GM21529 (cell line): ENCODE data around the gene SLC20A1.
A peak's percentile ranks its signal among the peaks of the same experiment; 100 is the strongest.
"Not testable (repeated sequence)": the region's sequence is repeated elsewhere in the genome, so short reads cannot be mapped to it uniquely, and the experiment has no call there.

Experiments
- ATAC-seq: cut with Tn5 transposase; IDR thresholded peaks from one replicate; pipeline ENCODE4 v1.9.1; 2021; ENCODE audit not compliant: unreplicated experiment

The SLC20A1 gene

GRCh38 chr2:112646102-112646719 lies 472 bp downstream of the SLC20A1 start:
- ATAC-seq = peak; percentile 20

- no peak for ATAC-seq
These were observed 1.3 kb downstream of the SLC20A1 start for GRCh38 chr2:112646791-112647689.

GRCh38 chr2:112648081-112648480 lies 2.3 kb downstream of the SLC20A1 start:
- no peak for ATAC-seq

- ATAC-seq = no peak
These were observed 10.9 kb downstream of the SLC20A1 start for GRCh38 chr2:112656679-112657078.

- no peak for ATAC-seq
These were observed 12.6 kb downstream of the SLC20A1 start for GRCh38 chr2:112658301-112658700.

GRCh38 chr2:112658839-112659667 lies 13.3 kb downstream of the SLC20A1 start:
- ATAC-seq = no peak

- ATAC-seq = no peak
These were observed 14.4 kb downstream of the SLC20A1 start for GRCh38 chr2:112660138-112660537.

GRCh38 chr2:112661656-112662305 lies 16.0 kb downstream of the SLC20A1 start:
- no peak for ATAC-seq

- no peak for ATAC-seq
These were observed 17.0 kb downstream of the SLC20A1 start for GRCh38 chr2:112662704-112663103.

- no peak for ATAC-seq
These were observed 18.9 kb downstream of the SLC20A1 start for GRCh38 chr2:112664689-112665088.

GRCh38 chr2:112665113-112665780 lies 19.5 kb downstream of the SLC20A1 start:
- no peak for ATAC-seq

- ATAC-seq = peak; percentile 51
These were observed 21.0 kb downstream of the SLC20A1 start for GRCh38 chr2:112666761-112667122.

GRCh38 chr2:112667540-112667939 lies 21.8 kb downstream of the SLC20A1 start:
- ATAC-seq = not testable (repeated sequence)

- no peak for ATAC-seq
These were observed 23.9 kb downstream of the SLC20A1 start for GRCh38 chr2:112669667-112670066.

GRCh38 chr2:112670252-112671022 lies 24.7 kb downstream of the SLC20A1 start:
- no peak for ATAC-seq

- ATAC-seq = no peak
These were observed 26.1 kb downstream of the SLC20A1 start for GRCh38 chr2:112671801-112672200.

GRCh38 chr2:112673008-112673407 lies 27.3 kb downstream of the SLC20A1 start:
- no peak for ATAC-seq

GRCh38 chr2:112674229-112674628 lies 28.5 kb downstream of the SLC20A1 start:
- ATAC-seq = no peak

- ATAC-seq = no peak
These were observed 33.7 kb downstream of the SLC20A1 start for GRCh38 chr2:112679484-112679883.

GRCh38 chr2:112680666-112681101 lies 34.9 kb downstream of the SLC20A1 start:
- no peak for ATAC-seq
